IPS-11a (cell line): ENCODE measurements around the gene TFIP11.

ENCODE experiments used
- H3K4me3 ChIP-seq: one replicate; pipeline ENCODE4 v1.5.1; 2013; ENCODE audit warnings: low read depth, low read length, control low read depth

Gene TFIP11

GRCh38 chr22:26481112-26481693 is 31.1 kb downstream of the TFIP11 start:
- H3K4me3 ChIP-seq: no peak overlapping the region

GRCh38 chr22:26480611-26480932 is 31.7 kb downstream of the TFIP11 start:
- no peak overlapping the region for H3K4me3 ChIP-seq

- no peak overlapping the region for H3K4me3 ChIP-seq
Observed at GRCh38 chr22:26479792-26480610, 32.3 kb downstream of the TFIP11 start.

GRCh38 chr22:26479043-26479791 is 33.1 kb downstream of the TFIP11 start:
- no peak overlapping the region for H3K4me3 ChIP-seq

GRCh38 chr22:26477341-26477731 is 34.9 kb downstream of the TFIP11 start:
- no peak overlapping the region for H3K4me3 ChIP-seq

GRCh38 chr22:26476705-26477340 is 35.5 kb downstream of the TFIP11 start:
- H3K4me3 ChIP-seq: no peak overlapping the region

GRCh38 chr22:26474682-26475081 is 37.6 kb downstream of the TFIP11 start:
- no peak overlapping the region for H3K4me3 ChIP-seq

- no peak overlapping the region for H3K4me3 ChIP-seq
Observed at GRCh38 chr22:26471522-26471921, 40.8 kb downstream of the TFIP11 start.

GRCh38 chr22:26470807-26471206 is 41.5 kb downstream of the TFIP11 start:
- H3K4me3 ChIP-seq: no peak overlapping the region

GRCh38 chr22:26466196-26466595 is 46.1 kb downstream of the TFIP11 start:
- no peak overlapping the region for H3K4me3 ChIP-seq

GRCh38 chr22:26464312-26464711 is 48.0 kb downstream of the TFIP11 start:
- no peak overlapping the region for H3K4me3 ChIP-seq

GRCh38 chr22:26463688-26464087 is 48.6 kb downstream of the TFIP11 start:
- no peak overlapping the region for H3K4me3 ChIP-seq

- H3K4me3 ChIP-seq: no peak overlapping the region
Observed at GRCh38 chr22:26463101-26463661, 49.1 kb downstream of the TFIP11 start.

- no peak overlapping the region for H3K4me3 ChIP-seq
Observed at GRCh38 chr22:26462641-26463040, 49.6 kb downstream of the TFIP11 start.

- no peak overlapping the region for H3K4me3 ChIP-seq
Observed at GRCh38 chr22:26462051-26462450, 50.2 kb downstream of the TFIP11 start.

- no peak overlapping the region for H3K4me3 ChIP-seq
Observed at GRCh38 chr22:26461188-26461810, 51.0 kb downstream of the TFIP11 start.

- no peak overlapping the region for H3K4me3 ChIP-seq
Observed at GRCh38 chr22:26460202-26460601, 52.1 kb downstream of the TFIP11 start.

GRCh38 chr22:26457661-26458272 is 54.5 kb downstream of the TFIP11 start:
- no peak overlapping the region for H3K4me3 ChIP-seq

- no peak overlapping the region for H3K4me3 ChIP-seq
Observed at GRCh38 chr22:26453812-26454500, 58.3 kb downstream of the TFIP11 start.

GRCh38 chr22:26453216-26453615 is 59.1 kb downstream of the TFIP11 start:
- no peak overlapping the region for H3K4me3 ChIP-seq
